ENCODE results near the gene PARVA. TPM values are rescaled to one million over a fixed set of nuclear protein-coding genes. Genes with fewer than 3 reads are reported as not detected.
A peak's percentile ranks its signal among the peaks of the same experiment; 100 is the strongest.

PARVA gene
- total RNA-seq, 2 donors from 2014 or later = 55.9 to 58.1 TPM

DNA sequence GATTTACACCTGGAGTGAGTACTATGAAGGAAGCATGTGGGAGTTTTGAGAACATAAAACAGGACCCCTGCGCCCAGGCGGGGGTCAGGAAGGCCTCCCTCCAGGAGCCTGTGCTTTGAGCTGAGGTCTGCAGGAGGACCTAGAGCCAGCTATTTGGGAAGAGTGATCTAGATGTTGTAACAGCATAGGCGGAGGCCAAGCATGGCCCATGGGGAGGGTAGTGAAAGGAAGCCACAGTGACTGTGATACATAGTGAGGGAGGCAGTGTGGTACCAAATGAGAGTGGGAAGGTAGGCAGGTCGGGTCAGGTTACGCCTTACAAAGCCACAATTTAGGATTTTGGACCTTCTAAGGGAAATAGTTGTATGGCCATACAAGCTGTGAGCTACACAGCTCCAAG lies 147.5 kb downstream of the PARVA start:
- TF ChIP-seq, protein P1, sequence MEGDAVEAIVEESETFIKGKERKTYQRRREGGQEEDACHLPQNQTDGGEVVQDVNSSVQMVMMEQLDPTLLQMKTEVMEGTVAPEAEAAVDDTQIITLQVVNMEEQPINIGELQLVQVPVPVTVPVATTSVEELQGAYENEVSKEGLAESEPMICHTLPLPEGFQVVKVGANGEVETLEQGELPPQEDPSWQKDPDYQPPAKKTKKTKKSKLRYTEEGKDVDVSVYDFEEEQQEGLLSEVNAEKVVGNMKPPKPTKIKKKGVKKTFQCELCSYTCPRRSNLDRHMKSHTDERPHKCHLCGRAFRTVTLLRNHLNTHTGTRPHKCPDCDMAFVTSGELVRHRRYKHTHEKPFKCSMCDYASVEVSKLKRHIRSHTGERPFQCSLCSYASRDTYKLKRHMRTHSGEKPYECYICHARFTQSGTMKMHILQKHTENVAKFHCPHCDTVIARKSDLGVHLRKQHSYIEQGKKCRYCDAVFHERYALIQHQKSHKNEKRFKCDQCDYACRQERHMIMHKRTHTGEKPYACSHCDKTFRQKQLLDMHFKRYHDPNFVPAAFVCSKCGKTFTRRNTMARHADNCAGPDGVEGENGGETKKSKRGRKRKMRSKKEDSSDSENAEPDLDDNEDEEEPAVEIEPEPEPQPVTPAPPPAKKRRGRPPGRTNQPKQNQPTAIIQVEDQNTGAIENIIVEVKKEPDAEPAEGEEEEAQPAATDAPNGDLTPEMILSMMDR (IDR thresholded peaks at IDR 0.05) = no peak
- Histone ChIP-seq H3K9me3 (no peaks in the 10 kb centered on the region), H3K4me1 (peaks cover 0 to 11% of the 10 kb centered on the region in 2 donors), H3K4me3 (no peak overlapping the region), H3K27ac (no peak overlapping the region), H3K27me3 (no peaks in the 10 kb centered on the region), H3K36me3 (peaks cover 26% of the 10 kb centered on the region)
- peak; percentile 71 for DNase-seq (ENCODE audit: low spot score)

DNA sequence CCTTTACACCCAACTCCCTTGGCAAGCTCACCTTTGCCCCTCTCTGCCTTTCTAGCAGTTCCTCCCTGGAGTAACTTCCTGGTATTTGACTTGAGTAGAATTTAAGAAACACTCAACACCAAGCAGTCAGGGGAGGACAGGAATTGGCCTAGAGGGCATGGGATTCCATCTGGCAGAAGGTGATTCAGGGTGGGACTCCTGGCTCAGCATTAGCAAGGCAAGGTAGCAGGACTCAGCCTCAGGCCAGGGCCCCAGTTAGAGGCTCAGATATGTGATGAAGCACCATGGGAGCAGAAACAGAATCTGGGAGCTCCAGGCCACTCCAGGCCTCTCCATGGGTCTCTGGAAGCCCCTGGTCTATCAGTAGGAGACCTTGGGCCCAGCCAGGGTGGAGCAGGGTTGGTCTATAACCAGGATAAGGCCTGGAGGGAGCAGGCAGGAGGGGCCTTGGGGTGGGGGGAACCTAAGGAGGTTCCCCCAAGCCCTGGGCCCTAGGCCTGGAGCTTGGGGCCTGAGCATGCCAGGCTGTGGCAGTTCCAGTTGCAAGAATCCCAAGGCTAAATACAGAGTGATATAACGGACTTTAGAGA lies 148.2 kb downstream of the PARVA start:
- no peak overlapping the region for H3K4me3 ChIP-seq
- no peaks in the 10 kb centered on the region for H3K27me3 ChIP-seq
- TF ChIP-seq, protein P1 (IDR thresholded peaks at IDR 0.05) = no peak
- H3K36me3 ChIP-seq = peaks cover 26% of the 10 kb centered on the region
- H3K27ac ChIP-seq = no peak overlapping the region
- no peaks in the 10 kb centered on the region for H3K9me3 ChIP-seq
- no peak for DNase-seq (ENCODE audit: low spot score)
- H3K4me1 ChIP-seq = peaks cover 0 to 11% of the 10 kb centered on the region in 2 donors

DNA sequence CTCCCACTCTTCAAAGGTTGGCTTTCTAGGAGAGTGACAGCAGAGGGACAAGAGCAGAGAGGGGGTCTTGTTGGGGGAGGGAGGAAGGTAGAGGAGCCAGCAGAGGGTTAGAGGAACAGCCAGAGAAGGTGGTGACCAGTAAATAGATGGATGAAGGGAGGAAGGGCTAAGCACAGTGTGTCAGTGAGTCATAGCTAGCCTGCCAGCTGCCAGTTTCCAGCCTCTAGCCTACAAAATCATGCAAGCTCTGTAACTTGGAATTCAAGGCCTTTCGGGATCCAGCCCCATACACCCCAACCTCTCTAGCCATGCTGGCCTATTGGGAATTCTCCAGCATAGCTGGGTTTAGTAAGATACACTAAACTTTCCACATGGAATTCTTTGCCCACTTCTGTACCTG lies 149.4 kb downstream of the PARVA start:
- Histone ChIP-seq H3K4me1 (peaks cover 0 to 11% of the 10 kb centered on the region in 2 donors), H3K27me3 (no peaks in the 10 kb centered on the region), H3K27ac (no peak overlapping the region), H3K36me3 (peaks cover 36% of the 10 kb centered on the region), H3K4me3 (no peak overlapping the region), H3K9me3 (no peaks in the 10 kb centered on the region)
- no peak for DNase-seq (ENCODE audit: low spot score)
- TF ChIP-seq, protein P1 (IDR thresholded peaks at IDR 0.05) = no peak

DNA sequence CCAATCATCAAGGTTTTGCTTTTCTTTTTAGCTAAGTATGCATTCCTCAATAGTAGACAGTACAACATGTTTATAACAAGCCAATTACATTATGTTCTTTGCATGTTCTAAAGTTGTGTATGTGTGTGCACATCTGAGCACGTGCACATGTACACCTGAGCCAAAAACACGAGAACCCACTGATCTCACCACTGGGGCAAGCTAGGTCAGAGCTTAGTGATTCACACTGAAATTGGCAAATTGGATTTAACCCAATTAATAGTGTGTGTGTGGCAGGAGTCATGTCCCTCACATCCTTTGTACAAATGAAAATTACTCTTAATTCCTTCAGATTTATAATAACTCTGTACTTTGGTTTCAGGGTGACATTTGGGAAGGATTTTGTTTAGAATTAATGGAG lies 151.1 kb downstream of the PARVA start:
- H3K27me3 ChIP-seq = no peaks in the 10 kb centered on the region
- no peaks in the 10 kb centered on the region for H3K9me3 ChIP-seq
- H3K27ac ChIP-seq = no peak overlapping the region
- peaks cover 38% of the 10 kb centered on the region for H3K36me3 ChIP-seq
- H3K4me1 ChIP-seq = peaks cover 0 to 6% of the 10 kb centered on the region in 2 donors
- H3K4me3 ChIP-seq = no peak overlapping the region
- TF ChIP-seq, protein P1 (IDR thresholded peaks at IDR 0.05) = no peak
- DNase-seq (ENCODE audit: low spot score) = no peak

DNA sequence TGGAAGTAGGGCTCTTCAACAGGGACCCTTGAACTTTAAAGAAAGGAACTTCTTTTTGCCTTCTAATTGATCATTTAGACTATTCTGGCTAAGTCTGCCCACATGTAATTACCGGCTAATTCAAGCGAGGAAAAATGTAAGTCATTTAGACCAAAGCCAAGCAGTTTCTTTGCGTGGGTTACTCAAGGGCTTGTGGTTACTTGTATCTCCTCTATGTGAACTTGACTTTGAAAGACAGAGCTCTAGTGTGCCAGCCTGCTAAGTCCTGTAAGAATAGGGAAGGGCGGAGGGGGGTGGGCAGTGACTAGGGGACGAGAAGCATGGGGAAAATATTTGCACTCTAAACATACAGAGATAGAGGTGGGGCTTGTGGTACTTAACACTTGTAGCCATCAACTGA lies 151.7 kb downstream of the PARVA start:
- Histone ChIP-seq H3K27me3 (no peaks in the 10 kb centered on the region), H3K4me3 (no peak overlapping the region), H3K27ac (no peak overlapping the region), H3K9me3 (no peaks in the 10 kb centered on the region), H3K4me1 (peaks cover 0 to under 1% of the 10 kb centered on the region in 2 donors), H3K36me3 (peaks cover 38% of the 10 kb centered on the region)
- TF ChIP-seq, protein P1 (IDR thresholded peaks at IDR 0.05) = no peak
- DNase-seq (ENCODE audit: low spot score) = no peak

DNA sequence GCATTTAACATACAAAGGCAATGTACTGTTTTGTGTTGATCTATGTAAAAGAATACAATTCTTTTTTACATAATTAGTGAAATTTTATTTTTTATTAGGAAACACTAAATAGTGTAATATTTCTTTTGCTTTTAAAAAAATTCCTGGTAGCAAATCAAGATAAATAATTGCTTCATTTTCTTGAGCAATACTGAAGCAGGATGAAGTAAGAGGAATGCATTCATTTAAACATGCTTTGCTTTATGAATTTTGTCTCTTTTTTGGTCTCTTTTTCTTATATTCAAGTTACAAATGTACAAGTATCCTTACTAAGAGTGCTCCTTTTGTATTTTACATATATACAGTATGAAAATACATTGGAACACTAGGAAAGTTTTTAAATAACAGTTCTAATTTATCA lies 152.4 kb downstream of the PARVA start:
- H3K36me3 ChIP-seq = peaks cover 38% of the 10 kb centered on the region

More for the DNA sequence above, 152.4 kb downstream of the PARVA start:
- no peaks in the 10 kb centered on the region for H3K4me1 ChIP-seq
- DNase-seq (ENCODE audit: low spot score) = no peak
- TF ChIP-seq, protein P1 (IDR thresholded peaks at IDR 0.05) = no peak
- no peak overlapping the region for H3K27ac ChIP-seq
- H3K4me3 ChIP-seq = no peak overlapping the region
- H3K27me3 ChIP-seq = no peaks in the 10 kb centered on the region
- H3K9me3 ChIP-seq = no peaks in the 10 kb centered on the region

All from right atrium auricular region (tissue), 2 donors.